GM21528 (cell line): ENCODE data around the gene IL21R.
"Not testable (repeated sequence)": the region's sequence is repeated elsewhere in the genome, so short reads cannot be mapped to it uniquely, and the experiment has no call there.

Experiments
- ATAC-seq: cut with Tn5 transposase; IDR thresholded peaks from one replicate; pipeline ENCODE4 v1.9.1; 2021; ENCODE audit warnings: mild to moderate bottlenecking, moderate library complexity; ENCODE audit not compliant: unreplicated experiment, low FRiP score

Gene IL21R

GRCh38 chr16:27374221-27374803 is 27.7 kb upstream of the IL21R start:
- peak; percentile 37 for ATAC-seq

- peak; percentile 45 for ATAC-seq
Observed at GRCh38 chr16:27374804-27375425, 27.1 kb upstream of the IL21R start.

- ATAC-seq, result no peak
Observed at GRCh38 chr16:27377666-27378485, 24.1 kb upstream of the IL21R start.

GRCh38 chr16:27378871-27379481 is 23.0 kb upstream of the IL21R start:
- ATAC-seq, result no peak

GRCh38 chr16:27379919-27380318 is 22.1 kb upstream of the IL21R start:
- ATAC-seq, result no peak

GRCh38 chr16:27381236-27381635 is 20.7 kb upstream of the IL21R start:
- no peak for ATAC-seq

GRCh38 chr16:27381974-27382855 is 19.8 kb upstream of the IL21R start:
- no peak for ATAC-seq

- no peak for ATAC-seq
Observed at GRCh38 chr16:27383556-27384243, 18.3 kb upstream of the IL21R start.

- no peak for ATAC-seq
Observed at GRCh38 chr16:27384425-27384824, 17.5 kb upstream of the IL21R start.

- no peak for ATAC-seq
Observed at GRCh38 chr16:27385398-27385797, 16.6 kb upstream of the IL21R start.

GRCh38 chr16:27386674-27387073 is 15.3 kb upstream of the IL21R start:
- no peak for ATAC-seq

- ATAC-seq, result no peak
Observed at GRCh38 chr16:27387724-27388123, 14.2 kb upstream of the IL21R start.

GRCh38 chr16:27389272-27389961 is 12.6 kb upstream of the IL21R start:
- ATAC-seq, result no peak

GRCh38 chr16:27390151-27390550 is 11.8 kb upstream of the IL21R start:
- ATAC-seq, result no peak

- no peak for ATAC-seq
Observed at GRCh38 chr16:27392671-27393070, 9.3 kb upstream of the IL21R start.

- ATAC-seq, result no peak
Observed at GRCh38 chr16:27394516-27394915, 7.5 kb upstream of the IL21R start.

- ATAC-seq, result not testable (repeated sequence)
Observed at GRCh38 chr16:27398341-27398893, 3.6 kb upstream of the IL21R start.

GRCh38 chr16:27398894-27399853 is 2.8 kb upstream of the IL21R start:
- ATAC-seq, result peak; percentile 34
